HG03025 (cell line): Measurements from ENCODE around the gene GLTPD2.

Source experiments
- ATAC-seq: cut with Tn5 transposase; IDR thresholded peaks from one replicate; pipeline ENCODE4 v1.9.1; 2021; ENCODE audit warnings: mild to moderate bottlenecking, moderate library complexity; ENCODE audit not compliant: unreplicated experiment, low FRiP score

Gene GLTPD2

GRCh38 chr17:4838309-4838785 lies 49.6 kb downstream of the GLTPD2 start:
- ATAC-seq = no peak

GRCh38 chr17:4839221-4839620 lies 50.5 kb downstream of the GLTPD2 start:
- ATAC-seq = no peak
